LNCaP clone FGC (cell line): ENCODE data around the gene ASTN2.

Source experiments
- DNase-seq: peaks from one replicate; pipeline ENCODE4 v3.0.0-alpha.2; 2011; ENCODE audit warnings: low read depth
- H3K4me3 ChIP-seq: 2 replicates; pipeline ENCODE4 v1.5.1; 2011; ENCODE audit warnings: mild to moderate bottlenecking, low read depth, low read length, control low read depth
- TF ChIP-seq, protein P1 (sequence below): IDR thresholded peaks from 2 replicates; pipeline ENCODE4 v1.5.1; 2012; ENCODE audit warnings: mild to moderate bottlenecking; ENCODE audit not compliant: control insufficient read depth, insufficient read depth; ENCODE audit errors: extremely low read depth

Gene ASTN2

DNA sequence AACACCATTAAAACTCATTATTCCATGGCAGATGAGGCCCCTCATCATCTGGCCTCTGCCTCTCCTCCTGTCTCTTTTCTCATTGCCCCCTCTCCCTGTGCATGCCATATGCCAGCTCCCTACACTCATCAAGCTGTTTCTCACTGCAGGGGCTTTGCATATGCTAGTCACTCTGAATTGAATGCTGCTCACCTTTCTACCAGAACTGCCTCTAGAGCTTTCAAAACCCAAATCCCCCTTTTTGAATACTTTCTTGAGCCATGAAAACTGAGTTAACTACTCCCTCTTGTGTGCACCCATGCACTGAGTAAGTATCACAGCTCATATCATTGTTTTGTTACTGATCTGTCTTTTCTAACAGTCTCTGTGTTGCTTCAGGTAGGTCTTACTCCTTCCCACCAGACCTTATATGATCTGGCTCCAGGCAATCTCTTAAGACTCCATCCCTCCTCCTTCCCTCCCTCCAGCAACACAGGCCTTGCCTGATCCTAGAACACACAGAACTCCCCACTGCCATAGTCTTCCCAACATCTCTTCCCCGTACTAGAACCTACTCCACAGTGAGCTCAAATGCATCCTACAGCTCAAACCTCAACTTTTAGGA is 60.5 kb downstream of the ASTN2 start:
- TF ChIP-seq, protein P1, sequence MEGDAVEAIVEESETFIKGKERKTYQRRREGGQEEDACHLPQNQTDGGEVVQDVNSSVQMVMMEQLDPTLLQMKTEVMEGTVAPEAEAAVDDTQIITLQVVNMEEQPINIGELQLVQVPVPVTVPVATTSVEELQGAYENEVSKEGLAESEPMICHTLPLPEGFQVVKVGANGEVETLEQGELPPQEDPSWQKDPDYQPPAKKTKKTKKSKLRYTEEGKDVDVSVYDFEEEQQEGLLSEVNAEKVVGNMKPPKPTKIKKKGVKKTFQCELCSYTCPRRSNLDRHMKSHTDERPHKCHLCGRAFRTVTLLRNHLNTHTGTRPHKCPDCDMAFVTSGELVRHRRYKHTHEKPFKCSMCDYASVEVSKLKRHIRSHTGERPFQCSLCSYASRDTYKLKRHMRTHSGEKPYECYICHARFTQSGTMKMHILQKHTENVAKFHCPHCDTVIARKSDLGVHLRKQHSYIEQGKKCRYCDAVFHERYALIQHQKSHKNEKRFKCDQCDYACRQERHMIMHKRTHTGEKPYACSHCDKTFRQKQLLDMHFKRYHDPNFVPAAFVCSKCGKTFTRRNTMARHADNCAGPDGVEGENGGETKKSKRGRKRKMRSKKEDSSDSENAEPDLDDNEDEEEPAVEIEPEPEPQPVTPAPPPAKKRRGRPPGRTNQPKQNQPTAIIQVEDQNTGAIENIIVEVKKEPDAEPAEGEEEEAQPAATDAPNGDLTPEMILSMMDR = no peak
- no peak for DNase-seq
- H3K4me3 ChIP-seq = no peak overlapping the region

DNA sequence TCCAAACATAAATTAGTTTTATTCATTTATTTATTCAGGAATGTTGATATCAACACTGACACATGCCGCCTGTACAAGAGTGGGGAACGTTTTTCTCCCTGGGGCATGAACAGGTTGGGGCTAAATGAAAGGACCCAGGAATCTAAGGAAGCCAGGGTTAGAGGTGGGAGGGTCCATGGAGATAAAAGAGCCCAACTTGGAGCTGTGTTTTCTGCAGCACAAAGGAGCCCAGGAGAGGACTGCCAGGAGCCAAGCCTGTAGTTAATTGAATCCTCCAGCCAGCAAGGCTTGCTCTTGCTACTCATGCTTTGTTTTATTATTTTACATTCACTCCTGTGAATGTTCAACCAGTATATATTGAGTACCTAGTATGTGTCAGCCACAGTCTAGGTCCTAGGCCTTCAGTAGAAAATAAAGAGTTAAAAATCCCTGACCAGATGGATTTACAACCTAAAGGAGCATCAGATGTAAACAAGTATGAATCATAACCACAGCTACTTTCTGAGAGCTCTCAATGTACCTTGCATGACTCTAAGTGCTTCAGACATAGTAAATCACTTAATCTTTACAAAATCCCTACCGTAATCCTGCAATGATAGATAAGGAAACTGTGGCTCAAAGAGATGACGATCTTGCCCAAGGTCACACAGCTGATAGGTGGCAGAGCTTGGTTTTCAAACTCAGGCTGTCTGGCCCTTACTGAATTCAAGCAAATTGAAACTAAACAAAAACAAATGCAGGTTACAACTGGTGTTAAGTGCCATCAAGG is 69.8 kb downstream of the ASTN2 start:
- TF ChIP-seq, protein P1 = no peak
- no peak for DNase-seq
- H3K4me3 ChIP-seq = no peak overlapping the region

DNA sequence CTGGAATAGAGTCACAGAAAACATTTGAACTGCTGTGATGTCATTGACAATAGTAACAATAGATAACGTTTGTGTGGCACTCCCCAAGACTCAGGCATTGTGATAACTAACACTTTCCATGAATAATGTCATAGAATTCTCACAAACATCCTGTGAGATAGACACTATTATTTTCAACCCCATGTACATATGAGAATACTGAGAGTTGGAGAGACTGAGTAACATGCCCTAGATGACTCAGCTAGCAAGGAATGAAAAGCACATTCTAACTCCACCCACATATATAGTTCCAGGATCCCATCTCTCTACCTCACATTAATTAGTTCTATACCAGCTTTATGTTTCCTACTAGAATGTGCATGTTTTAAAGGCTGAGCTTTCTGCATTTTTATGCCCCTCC is 71.4 kb downstream of the ASTN2 start:
- no peak for DNase-seq
- TF ChIP-seq, protein P1 = no peak
- no peak overlapping the region for H3K4me3 ChIP-seq

DNA sequence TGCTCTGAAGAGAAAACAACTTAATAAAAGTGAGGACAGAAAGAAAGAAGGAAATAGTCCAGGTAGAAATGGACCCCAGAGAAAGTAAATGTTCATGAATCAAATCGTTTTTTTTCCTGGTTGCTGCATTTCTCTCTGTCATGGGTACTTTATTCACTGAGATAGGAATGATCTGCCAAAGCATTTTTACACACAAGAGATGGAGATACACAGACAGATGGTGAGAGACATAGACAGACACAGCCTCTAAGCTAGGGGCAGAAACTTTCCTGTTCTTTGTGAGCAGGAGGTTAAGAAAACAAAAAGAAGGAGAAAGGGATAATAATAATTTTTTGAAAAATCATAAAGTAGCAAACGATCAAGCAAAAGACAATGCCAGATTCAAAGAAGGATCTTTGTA is 73.7 kb downstream of the ASTN2 start:
- no peak for DNase-seq
- H3K4me3 ChIP-seq = no peak overlapping the region
- TF ChIP-seq, protein P1 = no peak

DNA sequence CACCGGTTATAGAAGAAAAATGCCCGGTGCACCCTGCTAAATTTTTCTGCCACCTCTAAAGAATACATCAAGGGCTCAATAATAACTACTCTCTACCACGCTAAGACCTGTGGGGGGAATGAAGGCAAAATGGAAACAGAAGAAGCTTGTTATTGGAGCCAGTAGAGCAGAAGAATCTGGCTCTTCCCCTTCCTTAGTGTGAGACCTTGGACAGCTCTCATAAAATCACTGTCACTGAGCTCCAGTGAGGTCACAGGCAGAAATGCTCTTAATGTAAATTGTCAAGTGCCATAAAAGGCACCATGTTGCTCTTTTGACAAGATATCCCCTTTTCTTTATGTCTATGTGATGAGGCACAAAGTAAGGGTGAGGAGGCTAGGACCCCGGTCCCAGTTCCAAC is 74.4 kb downstream of the ASTN2 start:
- H3K4me3 ChIP-seq = no peak overlapping the region
- no peak for DNase-seq
- TF ChIP-seq, protein P1 = no peak

DNA sequence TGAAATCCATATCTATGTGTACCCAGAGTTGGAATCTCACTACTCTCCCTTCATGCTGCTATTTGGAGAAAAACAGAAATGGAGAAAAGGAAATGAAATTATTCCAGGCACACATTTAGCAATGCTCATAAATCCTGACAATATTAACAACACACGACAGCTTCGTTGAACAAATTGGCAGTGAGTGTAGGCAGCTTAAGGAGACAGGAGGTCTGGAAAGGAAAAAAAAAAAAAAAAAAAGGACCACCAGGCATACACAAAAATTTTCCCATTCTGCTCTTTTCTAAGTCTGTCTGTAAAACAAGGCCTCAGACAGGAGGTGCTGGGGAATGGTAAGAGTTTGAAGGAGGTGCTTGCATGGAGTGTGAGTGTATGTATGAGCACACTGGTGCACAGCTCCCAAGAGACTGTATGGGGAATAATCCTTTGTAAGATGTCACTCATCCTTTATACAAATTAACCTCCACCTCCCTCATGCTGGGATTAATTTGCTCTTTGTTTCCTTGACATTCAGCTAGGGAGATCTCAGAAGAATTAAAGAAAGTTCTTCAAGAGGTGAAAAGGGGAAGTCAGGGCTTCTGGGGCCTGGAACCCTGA is 78.9 kb downstream of the ASTN2 start:
- H3K4me3 ChIP-seq = no peak overlapping the region
- TF ChIP-seq, protein P1 = no peak
- DNase-seq = no peak
